Measurements from ENCODE around the gene POLR2E.

The POLR2E gene

DNA sequence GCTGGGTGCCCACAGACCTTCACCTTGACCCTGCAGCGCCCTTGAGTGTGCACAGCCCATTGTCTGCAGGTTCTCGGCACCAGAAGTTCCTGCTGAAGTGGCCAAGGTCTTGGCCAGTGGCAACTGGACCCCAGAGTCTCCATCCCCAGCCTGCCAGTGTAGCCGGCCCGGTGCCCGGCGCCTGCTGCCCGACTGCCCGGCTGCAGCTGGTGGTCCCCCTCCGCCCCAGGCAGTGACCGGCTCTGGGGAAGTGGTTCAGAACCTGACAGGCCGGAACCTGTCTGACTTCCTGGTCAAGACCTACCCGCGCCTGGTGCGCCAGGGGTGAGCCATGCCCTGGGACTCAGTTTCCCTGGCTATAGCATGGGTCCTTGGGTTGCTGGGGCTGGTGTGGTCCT is 40.1 kb downstream of the POLR2E start:
- TF ChIP-seq FOXP2 (optimal IDR thresholded peaks at IDR 0.05; ENCODE audit: borderline replicate concordance, extremely low read depth, extremely low read length, insufficient read depth) (no peak), POLR2AphosphoS5 (IDR thresholded peaks at IDR 0.05; ENCODE audit: low read depth, low read length) (no peak), TAF1 (IDR thresholded peaks at IDR 0.05; ENCODE audit: borderline replicate concordance, insufficient read depth, low read length) (no peak), SIN3A (IDR thresholded peaks at IDR 0.05; ENCODE audit: borderline replicate concordance, insufficient read depth, low read length) (no peak)
- TF ChIP-seq, protein P1, sequence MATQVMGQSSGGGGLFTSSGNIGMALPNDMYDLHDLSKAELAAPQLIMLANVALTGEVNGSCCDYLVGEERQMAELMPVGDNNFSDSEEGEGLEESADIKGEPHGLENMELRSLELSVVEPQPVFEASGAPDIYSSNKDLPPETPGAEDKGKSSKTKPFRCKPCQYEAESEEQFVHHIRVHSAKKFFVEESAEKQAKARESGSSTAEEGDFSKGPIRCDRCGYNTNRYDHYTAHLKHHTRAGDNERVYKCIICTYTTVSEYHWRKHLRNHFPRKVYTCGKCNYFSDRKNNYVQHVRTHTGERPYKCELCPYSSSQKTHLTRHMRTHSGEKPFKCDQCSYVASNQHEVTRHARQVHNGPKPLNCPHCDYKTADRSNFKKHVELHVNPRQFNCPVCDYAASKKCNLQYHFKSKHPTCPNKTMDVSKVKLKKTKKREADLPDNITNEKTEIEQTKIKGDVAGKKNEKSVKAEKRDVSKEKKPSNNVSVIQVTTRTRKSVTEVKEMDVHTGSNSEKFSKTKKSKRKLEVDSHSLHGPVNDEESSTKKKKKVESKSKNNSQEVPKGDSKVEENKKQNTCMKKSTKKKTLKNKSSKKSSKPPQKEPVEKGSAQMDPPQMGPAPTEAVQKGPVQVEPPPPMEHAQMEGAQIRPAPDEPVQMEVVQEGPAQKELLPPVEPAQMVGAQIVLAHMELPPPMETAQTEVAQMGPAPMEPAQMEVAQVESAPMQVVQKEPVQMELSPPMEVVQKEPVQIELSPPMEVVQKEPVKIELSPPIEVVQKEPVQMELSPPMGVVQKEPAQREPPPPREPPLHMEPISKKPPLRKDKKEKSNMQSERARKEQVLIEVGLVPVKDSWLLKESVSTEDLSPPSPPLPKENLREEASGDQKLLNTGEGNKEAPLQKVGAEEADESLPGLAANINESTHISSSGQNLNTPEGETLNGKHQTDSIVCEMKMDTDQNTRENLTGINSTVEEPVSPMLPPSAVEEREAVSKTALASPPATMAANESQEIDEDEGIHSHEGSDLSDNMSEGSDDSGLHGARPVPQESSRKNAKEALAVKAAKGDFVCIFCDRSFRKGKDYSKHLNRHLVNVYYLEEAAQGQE (IDR thresholded peaks at IDR 0.05; ENCODE audit: insufficient read depth in 1 of 2, low read depth in 2 of 2, low read length in 2 of 2) = no peak

DNA sequence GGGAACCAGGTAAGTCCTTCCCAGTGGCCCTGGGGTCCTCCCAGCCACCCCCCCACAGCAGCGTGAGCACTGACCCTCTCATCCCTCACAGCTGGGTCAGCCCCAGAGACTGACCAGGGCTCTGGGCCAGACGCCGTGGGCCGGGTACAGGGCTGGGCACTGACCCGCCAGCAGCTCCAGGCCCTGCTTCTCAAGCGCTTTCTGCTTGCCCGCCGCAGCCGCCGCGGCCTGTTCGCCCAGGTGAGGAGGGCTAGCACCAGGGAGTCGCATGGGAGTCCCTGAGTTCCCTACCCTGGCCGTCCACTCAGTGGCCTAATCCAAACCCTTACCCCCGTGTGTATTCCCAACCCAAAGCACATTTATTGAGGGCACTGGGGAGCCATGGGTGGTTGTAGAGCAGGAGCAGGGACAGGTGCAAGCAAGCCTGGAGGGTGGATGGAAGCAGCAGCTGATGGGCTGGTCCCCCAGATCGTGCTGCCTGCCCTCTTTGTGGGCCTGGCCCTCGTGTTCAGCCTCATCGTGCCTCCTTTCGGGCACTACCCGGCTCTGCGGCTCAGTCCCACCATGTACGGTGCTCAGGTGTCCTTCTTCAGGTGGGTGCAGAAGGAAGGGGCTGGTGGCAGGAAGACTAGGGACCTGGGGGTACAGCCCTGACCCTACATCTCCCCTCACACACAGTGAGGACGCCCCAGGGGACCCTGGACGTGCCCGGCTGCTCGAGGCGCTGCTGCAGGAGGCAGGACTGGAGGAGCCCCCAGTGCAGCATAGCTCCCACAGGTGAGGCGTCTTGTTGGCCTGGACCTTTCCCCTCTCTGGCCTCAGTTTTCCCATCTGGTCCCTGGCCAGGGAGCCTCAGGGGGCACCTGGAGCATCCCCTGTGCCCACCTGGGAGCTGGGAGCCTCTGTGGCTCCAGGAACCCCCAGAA is 40.8 kb downstream of the POLR2E start:
- TF ChIP-seq SIN3A (IDR thresholded peaks at IDR 0.05; ENCODE audit: borderline replicate concordance, insufficient read depth, low read length) = no peak
- TF ChIP-seq TAF1 (IDR thresholded peaks at IDR 0.05; ENCODE audit: borderline replicate concordance, insufficient read depth, low read length) = no peak
- no peak for TF ChIP-seq POLR2AphosphoS5 (IDR thresholded peaks at IDR 0.05; ENCODE audit: low read depth, low read length)
- TF ChIP-seq, protein P1 (IDR thresholded peaks at IDR 0.05; ENCODE audit: insufficient read depth in 1 of 2, low read depth in 2 of 2, low read length in 2 of 2) = no peak
- no peak for TF ChIP-seq FOXP2 (optimal IDR thresholded peaks at IDR 0.05; ENCODE audit: borderline replicate concordance, extremely low read depth, extremely low read length, insufficient read depth)

DNA sequence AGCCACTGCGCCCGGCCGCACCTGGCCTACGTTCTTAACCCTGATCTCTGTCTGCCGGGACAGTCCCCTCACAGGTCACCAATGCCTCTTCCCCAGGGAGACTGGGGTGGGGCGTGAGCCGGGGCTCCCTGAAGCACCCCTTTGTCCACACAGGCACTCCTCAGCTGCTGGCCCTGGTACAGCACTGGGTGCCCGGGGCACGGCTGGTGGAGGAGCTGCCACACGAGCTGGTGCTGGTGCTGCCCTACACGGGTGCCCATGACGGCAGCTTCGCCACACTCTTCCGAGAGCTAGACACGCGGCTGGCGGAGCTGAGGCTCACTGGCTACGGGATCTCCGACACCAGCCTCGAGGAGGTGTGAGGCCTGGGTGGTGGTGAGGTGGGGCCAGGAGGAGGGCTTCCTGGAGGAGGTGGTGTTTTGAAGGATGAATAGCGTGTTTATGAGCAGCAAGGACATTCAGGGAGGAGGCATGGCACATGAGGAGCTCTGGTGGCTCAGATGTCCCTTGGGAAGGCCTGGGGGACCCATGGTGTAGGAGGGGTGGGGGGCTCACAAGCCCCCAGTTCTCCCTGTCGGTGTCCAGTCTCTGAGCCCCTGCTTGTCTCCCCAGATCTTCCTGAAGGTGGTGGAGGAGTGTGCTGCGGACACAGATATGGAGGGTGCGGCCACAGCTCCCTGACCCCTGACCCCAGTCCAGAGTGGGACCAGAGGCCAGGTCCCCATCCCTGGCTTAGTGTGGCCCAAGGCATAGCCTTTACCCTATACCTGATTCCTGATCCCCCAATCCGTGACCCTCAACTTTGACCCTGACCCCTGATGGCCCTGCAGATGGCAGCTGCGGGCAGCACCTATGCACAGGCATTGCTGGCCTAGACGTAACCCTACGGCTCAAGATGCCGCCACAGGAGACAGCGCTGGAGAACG is 41.7 kb downstream of the POLR2E start:
- TF ChIP-seq FOXP2 (optimal IDR thresholded peaks at IDR 0.05; ENCODE audit: borderline replicate concordance, extremely low read depth, extremely low read length, insufficient read depth) (no peak), TAF1 (IDR thresholded peaks at IDR 0.05; ENCODE audit: borderline replicate concordance, insufficient read depth, low read length) (no peak), POLR2AphosphoS5 (IDR thresholded peaks at IDR 0.05; ENCODE audit: low read depth, low read length) (no peak), SIN3A (IDR thresholded peaks at IDR 0.05; ENCODE audit: borderline replicate concordance, insufficient read depth, low read length) (no peak)
- TF ChIP-seq, protein P1 (IDR thresholded peaks at IDR 0.05; ENCODE audit: insufficient read depth in 1 of 2, low read depth in 2 of 2, low read length in 2 of 2) = no peak

DNA sequence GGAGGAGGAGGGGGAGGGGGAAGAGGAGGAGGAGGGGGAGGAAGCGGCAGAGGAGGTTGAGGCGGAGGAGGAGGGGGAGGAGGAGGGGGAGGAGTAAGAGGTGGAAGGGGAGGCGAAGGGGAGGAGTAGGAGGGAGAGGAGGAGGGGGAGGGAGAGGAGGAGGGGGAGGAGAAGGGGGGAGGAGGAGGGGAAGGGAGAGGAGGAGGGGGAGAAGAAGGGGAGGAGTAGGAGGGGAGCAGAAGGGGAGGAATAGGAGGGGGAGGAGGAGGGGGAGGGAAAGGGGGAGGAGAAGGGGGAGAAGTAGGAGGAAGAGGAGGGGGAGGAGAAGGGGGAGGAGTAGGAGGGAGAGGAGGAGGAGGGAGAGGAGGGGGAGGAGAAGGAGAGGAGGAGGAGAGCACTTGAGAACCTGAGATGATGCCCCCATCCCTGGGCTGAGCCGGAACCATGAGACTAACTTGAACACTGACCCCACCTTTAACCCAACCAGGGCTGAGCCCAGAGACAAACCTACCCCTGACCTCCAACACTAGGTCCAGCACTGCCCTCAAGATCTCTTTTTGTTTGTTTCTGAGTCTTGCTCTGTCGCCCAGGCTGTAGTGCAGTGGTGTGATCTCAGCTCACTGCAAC is 42.7 kb downstream of the POLR2E start:
- TF ChIP-seq POLR2AphosphoS5 (IDR thresholded peaks at IDR 0.05; ENCODE audit: low read depth, low read length) = no peak

DNA sequence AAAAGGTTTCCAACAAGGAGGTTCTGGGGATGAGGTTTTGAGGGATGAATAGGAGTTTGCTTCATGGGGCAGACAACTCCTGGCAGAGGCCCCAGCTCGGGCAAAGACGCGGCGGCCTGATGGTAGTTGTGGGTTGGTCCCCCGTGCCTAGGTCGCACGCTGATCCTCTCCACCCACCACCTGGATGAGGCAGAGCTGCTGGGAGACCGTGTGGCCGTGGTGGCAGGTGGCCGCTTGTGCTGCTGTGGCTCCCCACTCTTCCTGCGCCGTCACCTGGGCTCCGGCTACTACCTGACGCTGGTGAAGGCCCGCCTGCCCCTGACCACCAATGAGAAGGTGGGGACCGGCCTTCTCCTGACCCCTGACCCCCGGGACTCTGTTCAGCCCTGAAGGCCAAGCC is 43.4 kb downstream of the POLR2E start:
- TF ChIP-seq FOXP2 (optimal IDR thresholded peaks at IDR 0.05; ENCODE audit: borderline replicate concordance, extremely low read depth, extremely low read length, insufficient read depth) = no peak
- TF ChIP-seq, protein P1 (IDR thresholded peaks at IDR 0.05; ENCODE audit: insufficient read depth in 1 of 2, low read depth in 2 of 2, low read length in 2 of 2) = no peak
- TF ChIP-seq POLR2AphosphoS5 (IDR thresholded peaks at IDR 0.05; ENCODE audit: low read depth, low read length) = no peak
